ENCODE measurements around the gene CLOCK. TPM values are rescaled to one million over a fixed set of nuclear protein-coding genes. Genes with fewer than 3 reads are reported as not detected.
A peak's percentile ranks its signal among the peaks of the same experiment; 100 is the strongest.

The CLOCK gene
- total and polyA plus RNA-seq, 9 of the 15 experiments (the other 6 are each of a cell fraction or from before 2014, with no cell fraction given), result 3.7 to 14.4 (median 9.4) TPM

- TF ChIP-seq TFAP4 (CRISPR knock-in tag; IDR thresholded peaks at IDR 0.05; ENCODE audit: borderline replicate concordance), result peak; percentile 68
- no peak for TF ChIP-seq ZNF311 (CRISPR knock-in tag; IDR thresholded peaks at IDR 0.05)
- peak; percentile 100 for TF ChIP-seq PHF21A (IDR thresholded peaks at IDR 0.05; ENCODE audit: borderline replicate concordance, low read depth)
- TF ChIP-seq UBTF (IDR thresholded peaks at IDR 0.05; ENCODE audit: borderline replicate concordance in 1 of 2, low read depth in 2 of 2, low read length in 2 of 2), result peak in 1 of 2 experiments; percentile 95; a peak in 2 of 4 replicates
- peak; percentile 63; the same call in 1 of the 2 replicates for TF ChIP-seq ZNF431 (CRISPR knock-in tag; IDR thresholded peaks at IDR 0.05)
- no peak; the same call in 1 of the 2 replicates for TF ChIP-seq ZBTB7A (IDR thresholded peaks at IDR 0.05; ENCODE audit: borderline replicate concordance, control insufficient read depth, low read depth, low read length)
- 0 out of 2 replicates have a peak, but pooled peaks have one; percentile 19 for TF ChIP-seq RUNX1 (IDR thresholded peaks at IDR 0.05; ENCODE audit: low read depth)
- TF ChIP-seq L3MBTL2 (IDR thresholded peaks at IDR 0.05), result peak; percentile 66; the same call in 1 of the 2 replicates
- 0 out of 2 replicates have a peak, but pooled peaks have one; percentile 33 for TF ChIP-seq CREB3L1 (IDR thresholded peaks at IDR 0.05; ENCODE audit: borderline replicate concordance, low read depth)
- peak; percentile 89 for TF ChIP-seq U2AF1 (optimal IDR thresholded peaks at IDR 0.05; ENCODE audit: low read depth, low read length)
- TF ChIP-seq POLR2B (IDR thresholded peaks at IDR 0.05; ENCODE audit: low read depth, partially characterized antibody), result peak; percentile 68
- TF ChIP-seq RBFOX2 (IDR thresholded peaks at IDR 0.05; ENCODE audit: low read depth, low read length), result peak; percentile 79
- TF ChIP-seq RB1 (IDR thresholded peaks at IDR 0.05; ENCODE audit: low read depth), result peak; percentile 75
- no peak for TF ChIP-seq ATF3 (IDR thresholded peaks at IDR 0.05)
- TF ChIP-seq ATF3 (CRISPR knock-in tag; conservative IDR thresholded peaks at IDR 0.05), result peak; percentile 35
- no peak for TF ChIP-seq NR3C1 (CRISPR knock-in tag; IDR thresholded peaks at IDR 0.05)
- no peak for TF ChIP-seq STAG1 (CRISPR knock-in tag; IDR thresholded peaks at IDR 0.05; ENCODE audit: borderline replicate concordance)
- peak; percentile 2; the same call in 1 of the 2 replicates for TF ChIP-seq GATAD2B (IDR thresholded peaks at IDR 0.05; ENCODE audit: borderline replicate concordance)
- no peak for TF ChIP-seq ZNF280B (CRISPR knock-in tag; IDR thresholded peaks at IDR 0.05)
- peak; percentile 34; the same call in 1 of the 2 replicates for TF ChIP-seq HCFC1 (IDR thresholded peaks at IDR 0.05; ENCODE audit: low read depth, low read length)
- TF ChIP-seq FUS (optimal IDR thresholded peaks at IDR 0.05; ENCODE audit: low read depth, low read length), result peak; percentile 46
These were observed at the start of gene CLOCK (continued) for GRCh38 chr4:55546756-55547465.

All from K562 (cell line).